PC-3 (cell line): ENCODE results near the gene NFATC2IP. TPM values are rescaled to one million over a fixed set of nuclear protein-coding genes. Genes with fewer than 3 reads are reported as not detected.
A peak's percentile ranks its signal among the peaks of the same experiment; 100 is the strongest.

Experiments
- ATAC-seq: fragments of 200-7000 bp; cut with Tn5 transposase; 2 replicates; pipeline ENCODE4 v1.9.1; 2020; ENCODE audit warnings: mild to moderate bottlenecking, moderate library complexity
- BruUV-seq: library from RNA; stranded (reverse); fragments of 400-500 nt; replicated peaks from 2 replicates; lab custom pipeline; 2021; lab: Mats Ljungman, UMichigan
- CTCF ChIA-PET: fragments of 300-600 bp; sonication (Branson Sonifier 250); formaldehyde crosslinking; loops from one replicate; lab custom pipeline; 2022; ENCODE audit warnings: antibody characterized with exemption; lab: Charles Lee
- POLR2A ChIA-PET: fragments of 300-600 bp; sonication (Branson Sonifier 250); formaldehyde crosslinking; loops from one replicate; lab custom pipeline; 2022; ENCODE audit warnings: antibody characterized with exemption; ENCODE audit not compliant: unreplicated experiment; lab: Charles Lee
- DNase-seq: peaks from one replicate; pipeline ENCODE4 v3.0.0-alpha.2; 2015
- H2AFZ ChIP-seq: fragments of 300-600 bp; sonication (generic); 2 replicates; pipeline ENCODE4 v1.6.0; 2016; ENCODE audit warnings: antibody characterized with exemption, low read length
- H3F3A ChIP-seq: fragments of 300-600 bp; sonication (generic); one replicate; pipeline ENCODE4 v1.6.0; 2017; ENCODE audit warnings: antibody characterized with exemption, low read length, control low read depth, mild to moderate bottlenecking; ENCODE audit not compliant: unreplicated experiment
- H3K27ac ChIP-seq: fragments of 300-600 bp; sonication (generic); 2 replicates; pipeline ENCODE4 v1.5.1; 2016; ENCODE audit warnings: mild to moderate bottlenecking, low read length
- H3K27me3 ChIP-seq: fragments of 300-600 bp; sonication (generic); 2 replicates; pipeline ENCODE4 v1.6.1; 2016; ENCODE audit warnings: low read length, mixed read lengths
- H3K36me3 ChIP-seq: fragments of 300-600 bp; sonication (generic); 2 replicates; pipeline ENCODE4 v1.6.1; 2016; ENCODE audit warnings: low read depth, mixed run types, low read length, mixed read lengths
- H3K4me1 ChIP-seq: fragments of 300-600 bp; sonication (generic); 2 replicates; pipeline ENCODE4 v1.5.1; 2016; ENCODE audit warnings: low read length; ENCODE audit not compliant: insufficient read depth
- H3K4me2 ChIP-seq: fragments of 300-600 bp; sonication (generic); 2 replicates; pipeline ENCODE4 v1.6.0; 2016; ENCODE audit warnings: low read length
- H3K4me3 ChIP-seq: fragments of 300-600 bp; sonication (generic); 2 replicates; pipeline ENCODE4 v1.5.1; 2016; ENCODE audit warnings: mild to moderate bottlenecking, low read length, mixed read lengths
- H3K79me2 ChIP-seq: fragments of 300-600 bp; sonication (generic); 2 replicates; pipeline ENCODE4 v1.6.1; 2017; ENCODE audit warnings: low read length, mixed read lengths
- H3K9ac ChIP-seq: fragments of 300-600 bp; sonication (generic); 2 replicates; pipeline ENCODE4 v1.6.0; 2016; ENCODE audit warnings: mild to moderate bottlenecking, low read length
- H3K9me2 ChIP-seq: fragments of 300-600 bp; sonication (generic); replicated peaks from 2 replicates; pipeline ENCODE4 v1.6.1; 2016; ENCODE audit warnings: mixed run types, low read length, mixed read lengths
- H3K9me3 ChIP-seq: fragments of 300-600 bp; sonication (generic); 2 replicates; pipeline ENCODE4 v1.6.1; 2016; ENCODE audit warnings: low read length, mixed read lengths
- H4K20me1 ChIP-seq: fragments of 300-600 bp; sonication (generic); 2 replicates; pipeline ENCODE4 v1.6.1; 2016; ENCODE audit warnings: low read length, mixed read lengths
- CTCF ChIP-seq: fragments of 300-600 bp; sonication (generic); conservative IDR thresholded peaks from 2 replicates; pipeline ENCODE4 v1.5.1; 2017; ENCODE audit warnings: antibody characterized with exemption, low read depth, mild to moderate bottlenecking, low read length
- EZH2 ChIP-seq: fragments of 300-600 bp; sonication (generic); IDR thresholded peaks from one replicate; pipeline ENCODE4 v1.6.1; 2017; ENCODE audit warnings: antibody characterized with exemption, mild to moderate bottlenecking, low read length; ENCODE audit not compliant: unreplicated experiment
- EZH2phosphoT487 ChIP-seq: fragments of 300-600 bp; sonication (generic); IDR thresholded peaks from 2 replicates; pipeline ENCODE4 v1.6.1; 2018; ENCODE audit warnings: mild to moderate bottlenecking, antibody characterized with exemption, low read length, borderline replicate concordance
- intact Hi-C: fragments of 100-400 bp; cut with micrococcal nuclease; formaldehyde crosslinking; loops from 2 replicates; pipeline ENCODE4 v1.9.0; 2023
- total RNA-seq: library from RNA; depleted of rRNA; stranded (reverse); fragments of >200 nt; gene quantifications from 2 replicates; pipeline ENCODE4 v1.2.3, GENCODE V29; 2014

The NFATC2IP gene
- total RNA-seq, 1 experiment from 2014 or later, result 33.3 TPM

GRCh38 chr16:28935346-28935745 is 15.4 kb upstream of the NFATC2IP start:
- TF ChIP-seq EZH2 (no peak), EZH2phosphoT487 (no peak), CTCF (no peak)
- ChIA-PET CTCF (no interaction called here), POLR2A (no interaction called here)
- H3K9me3 ChIP-seq, result no peaks in the 10 kb centered on the region
- H4K20me1 ChIP-seq, result no peaks in the 10 kb centered on the region
- H3K36me3 ChIP-seq, result no peaks in the 10 kb centered on the region
- ATAC-seq (no peak), DNase-seq (no peak)
- no peaks in the 10 kb centered on the region for H3K4me1 ChIP-seq
- H3K27me3 ChIP-seq, result no peaks in the 10 kb centered on the region
- no TSS peak for BruUV-seq
- no peak overlapping the region for H2AFZ ChIP-seq
- H3K79me2 ChIP-seq, result no peaks in the 10 kb centered on the region
- no peaks in the 10 kb centered on the region for H3F3A ChIP-seq
- H3K9ac ChIP-seq, result no peak overlapping the region
- H3K27ac ChIP-seq, result no peak overlapping the region
- no peak overlapping the region for H3K4me3 ChIP-seq
- H3K4me2 ChIP-seq, result no peak overlapping the region
- intact Hi-C loops, result no loop called here
- no peaks in the 10 kb centered on the region for H3K9me2 ChIP-seq

GRCh38 chr16:28935924-28936783 is 14.6 kb upstream of the NFATC2IP start:
- no peak overlapping the region for H3K9ac ChIP-seq
- no peaks in the 10 kb centered on the region for H4K20me1 ChIP-seq
- no peak overlapping the region for H3K4me2 ChIP-seq
- TF ChIP-seq CTCF (no peak), EZH2phosphoT487 (no peak), EZH2 (no peak)
- no peaks in the 10 kb centered on the region for H3K9me2 ChIP-seq
- no peaks in the 10 kb centered on the region for H3K36me3 ChIP-seq
- no peaks in the 10 kb centered on the region for H3F3A ChIP-seq
- H2AFZ ChIP-seq, result no peak overlapping the region
- intact Hi-C loops, result no loop called here
- CTCF ChIA-PET, result no interaction called here
- H3K27ac ChIP-seq, result no peak overlapping the region
- H3K79me2 ChIP-seq, result no peaks in the 10 kb centered on the region
- no peaks in the 10 kb centered on the region for H3K27me3 ChIP-seq
- H3K4me3 ChIP-seq, result no peak overlapping the region
- ATAC-seq (peak; percentile 11; the same call in 1 of the 2 replicates), DNase-seq (peak; percentile 29)
- POLR2A ChIA-PET, result no interaction called here
- BruUV-seq, result no TSS peak
- no peaks in the 10 kb centered on the region for H3K4me1 ChIP-seq
- H3K9me3 ChIP-seq, result no peaks in the 10 kb centered on the region

GRCh38 chr16:28936784-28937155 is 14.0 kb upstream of the NFATC2IP start:
- no peak for DNase-seq

More at GRCh38 chr16:28936784-28937155, 14.0 kb upstream of the NFATC2IP start:
- Histone ChIP-seq H3K9me3 (no peaks in the 10 kb centered on the region), H3K4me3 (no peak overlapping the region), H4K20me1 (no peaks in the 10 kb centered on the region), H3K36me3 (no peaks in the 10 kb centered on the region), H3K4me2 (no peak overlapping the region), H3K9ac (no peak overlapping the region), H3F3A (no peaks in the 10 kb centered on the region), H3K9me2 (no peaks in the 10 kb centered on the region), H2AFZ (no peak overlapping the region), H3K27ac (no peak overlapping the region), H3K27me3 (no peaks in the 10 kb centered on the region), H3K79me2 (no peaks in the 10 kb centered on the region), H3K4me1 (no peaks in the 10 kb centered on the region)
- no peak for ATAC-seq
- POLR2A ChIA-PET, result no interaction called here
- CTCF ChIA-PET, result no interaction called here
- BruUV-seq, result no TSS peak
- intact Hi-C loops, result no loop called here
- TF ChIP-seq CTCF (no peak), EZH2 (no peak), EZH2phosphoT487 (no peak)
